GM19372 (cell line): ENCODE results near the gene S100B.
"Not testable (repeated sequence)": the region's sequence is repeated elsewhere in the genome, so short reads cannot be mapped to it uniquely, and the experiment has no call there.

Source experiments
- ATAC-seq: cut with Tn5 transposase; IDR thresholded peaks from one replicate; pipeline ENCODE4 v1.9.1; 2021; ENCODE audit warnings: mild to moderate bottlenecking, low read depth, moderate library complexity; ENCODE audit not compliant: unreplicated experiment

Gene S100B

GRCh38 chr21:46604329-46604974 is 430 bp downstream of the S100B start:
- no peak for ATAC-seq

GRCh38 chr21:46603228-46603627 is 1.7 kb downstream of the S100B start:
- ATAC-seq: no peak

GRCh38 chr21:46600978-46601377 is 3.9 kb downstream of the S100B start:
- no peak for ATAC-seq

GRCh38 chr21:46600305-46600704 is 4.6 kb downstream of the S100B start:
- no peak for ATAC-seq

GRCh38 chr21:46598581-46599572 is 6.0 kb downstream of the S100B start:
- ATAC-seq: no peak

GRCh38 chr21:46597896-46598343 is 7.0 kb downstream of the S100B start:
- no peak for ATAC-seq

- no peak for ATAC-seq
Observed at GRCh38 chr21:46597031-46597430, 7.9 kb downstream of the S100B start.

GRCh38 chr21:46596201-46596600 is 8.7 kb downstream of the S100B start:
- ATAC-seq: no peak

- no peak for ATAC-seq
Observed at GRCh38 chr21:46594276-46594675, 10.6 kb downstream of the S100B start.

GRCh38 chr21:46585191-46585953 is 19.5 kb downstream of the S100B start:
- ATAC-seq: no peak

GRCh38 chr21:46581780-46582307 is 23.0 kb downstream of the S100B start:
- no peak for ATAC-seq

GRCh38 chr21:46579394-46579793 is 25.5 kb downstream of the S100B start:
- ATAC-seq: not testable (repeated sequence)

- ATAC-seq: not testable (repeated sequence)
Observed at GRCh38 chr21:46577786-46578185, 27.1 kb downstream of the S100B start.

GRCh38 chr21:46572850-46573249 is 32.0 kb downstream of the S100B start:
- no peak for ATAC-seq

- ATAC-seq: no peak
Observed at GRCh38 chr21:46570631-46571030, 34.3 kb downstream of the S100B start.

- no peak for ATAC-seq
Observed at GRCh38 chr21:46570119-46570518, 34.8 kb downstream of the S100B start.

GRCh38 chr21:46569081-46569480 is 35.8 kb downstream of the S100B start:
- ATAC-seq: no peak

- ATAC-seq: no peak
Observed at GRCh38 chr21:46568562-46568961, 36.3 kb downstream of the S100B start.

- ATAC-seq: no peak
Observed at GRCh38 chr21:46567348-46567747, 37.5 kb downstream of the S100B start.

GRCh38 chr21:46564391-46564790 is 40.5 kb downstream of the S100B start:
- no peak for ATAC-seq
